Measurements from ENCODE around the gene DRAM1.
"Not testable (repeated sequence)": the region's sequence is repeated elsewhere in the genome, so short reads cannot be mapped to it uniquely, and the experiment has no call there.

Gene DRAM1

GRCh38 chr12:101858361-101858760 is 19.0 kb upstream of the DRAM1 start:
- DNase-seq (ENCODE audit: low spot score), result no peak

- no peak for DNase-seq (ENCODE audit: low spot score)
These were observed 17.4 kb upstream of the DRAM1 start for GRCh38 chr12:101859664-101860607.

- not testable (repeated sequence) for DNase-seq (ENCODE audit: low spot score)
These were observed 15.7 kb upstream of the DRAM1 start for GRCh38 chr12:101861688-101862087.

GRCh38 chr12:101862245-101862644 is 15.1 kb upstream of the DRAM1 start:
- no peak for DNase-seq (ENCODE audit: low spot score)

GRCh38 chr12:101863981-101864380 is 13.4 kb upstream of the DRAM1 start:
- no peak for DNase-seq (ENCODE audit: low spot score)

GRCh38 chr12:101866615-101867373 is 10.6 kb upstream of the DRAM1 start:
- no peak for DNase-seq (ENCODE audit: low spot score)

GRCh38 chr12:101867619-101868018 is 9.8 kb upstream of the DRAM1 start:
- DNase-seq (ENCODE audit: low spot score), result not testable (repeated sequence)

GRCh38 chr12:101870925-101871324 is 6.5 kb upstream of the DRAM1 start:
- DNase-seq (ENCODE audit: low spot score), result no peak

GRCh38 chr12:101875162-101875561 is 2.2 kb upstream of the DRAM1 start:
- DNase-seq (ENCODE audit: low spot score), result no peak

- DNase-seq (ENCODE audit: low spot score), result no peak
These were observed 989 bp upstream of the DRAM1 start for GRCh38 chr12:101876322-101876860.

- DNase-seq (ENCODE audit: low spot score), result peak; percentile 10
These were observed 444 bp downstream of the DRAM1 start for GRCh38 chr12:101877806-101878242.

- no peak for DNase-seq (ENCODE audit: low spot score)
These were observed 952 bp downstream of the DRAM1 start for GRCh38 chr12:101878243-101878821.

- DNase-seq (ENCODE audit: low spot score), result no peak
These were observed 3.4 kb downstream of the DRAM1 start for GRCh38 chr12:101880769-101881168.

- DNase-seq (ENCODE audit: low spot score), result no peak
These were observed 3.8 kb downstream of the DRAM1 start for GRCh38 chr12:101881228-101881627.

- DNase-seq (ENCODE audit: low spot score), result no peak
These were observed 6.8 kb downstream of the DRAM1 start for GRCh38 chr12:101884174-101884573.

- DNase-seq (ENCODE audit: low spot score), result not testable (repeated sequence)
These were observed 7.5 kb downstream of the DRAM1 start for GRCh38 chr12:101884781-101885340.

GRCh38 chr12:101885912-101886561 is 8.7 kb downstream of the DRAM1 start:
- DNase-seq (ENCODE audit: low spot score), result no peak

- DNase-seq (ENCODE audit: low spot score), result no peak
These were observed 11.9 kb downstream of the DRAM1 start for GRCh38 chr12:101889211-101889752.

GRCh38 chr12:101891462-101891971 is 14.1 kb downstream of the DRAM1 start:
- DNase-seq (ENCODE audit: low spot score), result no peak

GRCh38 chr12:101892794-101893193 is 15.4 kb downstream of the DRAM1 start:
- DNase-seq (ENCODE audit: low spot score), result no peak
